Pulmonary artery endothelial cell (primary cell): ENCODE results near the gene TBC1D22A. TPM values are rescaled to one million over a fixed set of nuclear protein-coding genes. Genes with fewer than 3 reads are reported as not detected.

Experiments
- DNase-seq: peaks from one replicate; pipeline ENCODE4 v3.0.0-alpha.2; 2011; ENCODE audit warnings: low read depth, low spot score
- total RNA-seq: library from RNA; depleted of rRNA; stranded (reverse); fragments of >200 nt; gene quantifications from 2 replicates; pipeline ENCODE4 v1.2.3, GENCODE V29; 2014

TBC1D22A gene
- total RNA-seq, 1 donor from 2014 or later: 17.4 TPM

DNA sequence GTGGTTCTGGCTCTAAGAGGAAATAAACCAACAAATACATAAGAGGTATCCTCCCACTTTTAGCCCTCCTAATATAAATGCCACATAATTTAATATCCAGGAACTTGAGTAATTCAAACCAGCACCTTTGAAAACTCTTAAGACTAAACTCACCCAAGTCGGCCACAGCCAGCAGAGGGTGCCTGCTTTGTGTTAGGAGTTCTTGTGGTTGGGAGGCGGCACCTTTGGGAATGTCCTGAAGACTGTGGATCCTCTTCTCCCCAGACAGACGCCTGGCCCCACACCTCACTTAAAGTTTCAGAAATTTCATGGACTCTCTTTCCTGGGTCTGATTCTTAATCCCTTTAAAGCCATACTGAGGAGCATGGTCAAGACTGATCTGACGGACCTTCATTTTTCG is 169.0 kb downstream of the TBC1D22A start:
- DNase-seq: no peak

DNA sequence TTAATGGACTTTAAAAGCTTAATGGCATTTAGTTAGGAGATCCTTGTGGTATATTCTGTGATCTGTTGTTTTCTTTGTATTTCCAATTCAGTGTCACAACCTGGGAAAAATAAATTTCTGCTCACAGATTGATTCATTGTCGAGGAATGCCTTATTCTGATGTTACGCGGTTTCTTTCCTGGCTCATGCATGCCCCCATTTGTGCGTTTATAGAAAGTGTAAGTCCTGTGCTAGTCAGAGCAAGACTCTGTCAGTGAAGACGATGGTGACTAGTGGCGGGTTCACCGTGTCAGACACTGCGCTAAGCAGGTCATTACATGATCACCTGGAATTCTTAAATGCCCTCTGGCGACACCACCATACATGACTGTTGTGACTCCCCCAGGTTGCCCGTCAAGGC is 169.4 kb downstream of the TBC1D22A start:
- DNase-seq: no peak

DNA sequence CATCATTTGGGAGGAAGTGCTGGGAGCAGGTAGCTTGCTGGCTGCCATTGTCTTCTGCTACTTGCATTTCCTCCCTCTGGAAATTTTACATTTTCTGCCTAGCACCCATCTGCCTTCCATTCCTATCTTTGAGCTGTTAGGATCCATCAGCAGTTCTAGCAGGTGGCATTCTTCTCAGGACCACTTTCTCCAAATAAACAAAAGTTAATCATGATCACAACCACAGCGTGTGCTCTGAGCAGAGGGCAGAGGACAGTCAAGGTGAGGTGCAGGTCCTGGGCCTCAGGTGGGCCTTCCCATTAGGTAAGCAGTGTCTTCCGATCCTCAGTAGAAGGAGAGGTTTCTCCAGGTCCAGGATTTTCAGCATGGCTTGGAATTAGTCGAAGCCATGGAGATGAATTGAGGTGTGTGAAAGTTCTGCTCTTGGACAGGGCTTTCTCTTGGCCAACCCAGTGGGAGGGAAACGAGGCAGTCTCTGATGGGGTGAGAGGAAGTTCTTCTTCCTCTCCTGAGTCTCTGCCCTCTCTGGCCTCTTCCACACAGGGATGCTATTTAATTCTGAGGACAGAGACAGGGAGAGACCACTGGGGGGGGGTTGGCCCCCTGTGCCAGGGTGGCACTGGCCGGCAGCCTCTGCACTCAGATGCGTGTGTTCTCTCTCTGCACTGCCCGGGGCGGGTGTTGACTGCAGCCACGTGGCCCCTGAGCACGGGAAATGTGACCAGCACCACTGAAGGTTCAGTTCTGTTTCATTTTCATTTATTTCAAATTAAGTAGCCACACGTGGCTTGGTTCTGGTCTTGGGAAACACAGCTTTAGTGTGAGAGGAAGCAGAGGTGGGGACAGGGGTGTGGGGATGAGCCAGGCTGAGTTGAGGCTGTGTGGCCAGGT is 170.8 kb downstream of the TBC1D22A start:
- no peak for DNase-seq

DNA sequence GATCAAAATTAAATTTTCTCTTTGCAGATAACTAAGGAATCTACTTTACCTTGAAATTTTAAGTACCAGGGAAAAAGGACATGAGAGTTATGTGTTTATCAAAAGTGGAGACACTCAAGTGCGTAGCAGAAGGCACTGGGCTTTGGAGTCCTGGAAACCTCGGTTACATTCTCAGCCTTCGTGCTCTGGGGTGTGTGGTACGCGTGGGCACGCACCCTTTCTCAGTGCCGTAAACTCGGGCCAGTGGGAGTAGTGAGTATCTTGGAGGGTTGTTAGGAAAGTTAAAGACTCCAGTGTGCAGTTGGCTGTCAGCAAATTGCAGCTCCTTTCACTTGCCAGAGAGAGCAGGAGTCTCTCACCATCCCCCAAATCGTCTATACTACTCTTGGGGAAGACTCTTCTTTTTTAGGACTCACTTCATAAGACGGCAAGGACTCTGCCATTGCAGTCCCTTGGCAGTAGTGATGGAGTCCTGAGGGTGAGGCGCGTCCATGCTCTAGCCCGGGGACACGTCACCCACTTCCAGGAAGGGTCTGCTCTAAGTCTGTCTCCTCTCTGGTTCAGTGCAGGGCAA is 171.8 kb downstream of the TBC1D22A start:
- no peak for DNase-seq

DNA sequence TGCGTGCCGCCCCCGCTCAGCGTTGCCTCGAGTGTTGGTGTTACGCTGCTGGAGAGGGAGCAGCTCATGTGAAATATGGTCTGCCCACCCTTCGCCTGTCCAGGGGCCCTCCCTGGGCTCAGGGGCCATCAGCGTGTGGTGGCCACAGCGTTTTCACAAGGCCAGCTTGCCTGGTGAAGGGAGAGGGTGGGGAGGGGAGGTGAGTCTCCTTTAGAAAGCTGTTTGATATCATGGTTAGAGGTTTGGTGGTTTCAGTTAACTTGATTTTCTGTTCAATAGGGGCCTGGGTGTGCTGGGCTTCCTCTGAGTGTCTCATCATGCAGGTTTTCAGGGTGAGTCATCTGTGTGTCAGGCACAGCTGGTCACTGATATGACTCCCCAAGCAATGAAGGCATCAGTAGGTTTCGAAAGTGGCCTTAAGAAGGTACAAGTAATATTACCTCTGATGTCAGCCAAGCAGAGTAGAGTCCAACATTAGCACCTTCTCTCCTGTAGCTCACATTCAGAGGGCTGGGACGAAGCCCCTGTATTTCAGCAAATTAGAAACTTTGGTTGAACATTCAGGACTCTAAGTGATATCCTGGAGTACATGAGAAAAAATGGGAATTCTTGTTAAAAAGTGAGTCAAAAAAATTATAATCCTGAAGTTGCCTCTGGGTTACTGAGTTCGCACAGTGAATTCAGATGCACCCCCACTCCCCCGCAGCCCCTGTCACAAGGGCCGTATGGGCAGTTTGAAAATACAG is 172.5 kb downstream of the TBC1D22A start:
- peak; percentile 67 for DNase-seq

DNA sequence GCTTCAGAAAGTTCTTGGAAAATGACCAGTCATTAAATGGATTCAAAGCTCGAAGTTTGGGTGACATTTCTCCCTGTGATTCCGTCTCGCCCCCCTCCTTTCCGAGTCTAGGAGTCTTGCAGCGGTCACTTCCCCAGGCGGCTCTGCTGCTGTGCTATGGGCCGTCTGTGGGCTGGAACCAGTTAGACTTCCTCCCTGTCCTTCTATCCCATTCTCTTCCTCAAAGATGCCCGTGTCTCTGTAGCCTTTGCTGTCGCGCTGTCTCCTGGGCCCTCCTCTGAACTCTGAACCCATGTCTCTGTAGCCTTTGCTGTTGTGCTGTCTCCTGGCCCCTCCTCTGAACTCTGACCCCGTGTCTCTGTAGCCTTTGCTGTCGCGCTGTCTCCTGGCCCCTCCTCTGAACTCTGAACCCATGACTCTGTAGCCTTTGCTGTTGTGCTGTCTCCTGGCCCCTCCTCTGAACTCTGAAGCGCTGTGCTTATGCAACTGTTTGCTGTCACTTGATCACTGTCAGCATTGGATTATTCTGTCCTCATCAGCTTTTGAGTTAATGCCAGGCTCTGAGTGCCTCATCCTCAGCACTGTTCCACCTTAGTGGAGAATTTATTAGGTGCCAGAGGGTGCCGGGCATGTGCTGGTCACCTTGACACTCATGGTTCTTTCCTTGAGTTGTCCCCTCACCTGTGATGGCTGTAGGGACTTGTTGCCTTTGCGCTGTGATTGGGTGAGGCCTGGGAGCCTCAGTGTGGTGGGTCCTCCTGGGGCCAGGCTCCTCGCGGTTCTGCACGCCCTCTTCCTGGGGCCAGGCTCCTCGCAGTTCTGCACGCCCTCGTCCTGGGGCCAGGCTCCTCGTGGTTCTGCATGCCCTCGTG is 173.3 kb downstream of the TBC1D22A start:
- no peak for DNase-seq

DNA sequence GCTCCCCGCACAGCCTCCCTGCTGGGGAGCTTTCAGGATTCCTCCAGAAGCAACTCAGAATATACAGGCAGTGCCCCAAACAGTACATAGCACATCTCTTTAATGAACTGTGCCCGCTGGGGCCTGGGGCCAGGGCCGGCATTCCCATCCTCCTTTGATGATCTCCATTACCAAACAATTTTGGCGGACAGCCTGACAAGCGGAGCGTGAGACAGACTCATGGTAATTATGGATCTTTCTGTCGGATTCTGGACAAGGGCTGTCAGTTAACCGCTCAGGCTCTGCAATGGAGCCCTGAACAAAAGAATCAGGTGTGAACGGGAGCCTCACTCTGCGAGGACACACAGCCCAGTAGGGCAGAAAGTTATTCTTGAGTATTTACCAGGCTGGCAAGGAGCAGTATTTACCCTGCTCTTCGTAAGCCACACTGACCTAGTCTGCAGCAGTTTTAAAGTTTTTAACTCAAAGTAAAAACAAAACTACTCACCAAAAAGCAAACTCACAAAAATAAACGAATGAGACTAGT is 174.0 kb downstream of the TBC1D22A start:
- no peak for DNase-seq

DNA sequence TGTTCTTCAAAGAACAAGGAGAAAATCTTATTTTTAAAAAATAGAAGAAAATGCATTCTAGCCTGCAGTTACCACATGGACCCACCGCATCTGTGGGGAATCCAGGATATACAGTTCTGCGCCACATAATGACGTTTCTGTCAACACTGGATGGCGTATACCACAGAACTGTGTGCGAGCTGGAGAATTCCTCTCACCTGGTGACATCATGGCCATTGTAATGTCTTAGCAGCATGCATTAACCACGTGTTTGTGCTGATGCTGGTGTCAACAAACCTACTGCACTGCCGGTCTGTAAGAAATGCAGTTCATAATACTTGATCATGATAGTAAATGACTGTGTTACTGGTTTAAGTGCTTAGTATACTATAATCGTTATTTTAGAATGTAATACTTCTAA is 174.7 kb downstream of the TBC1D22A start:
- no peak for DNase-seq

DNA sequence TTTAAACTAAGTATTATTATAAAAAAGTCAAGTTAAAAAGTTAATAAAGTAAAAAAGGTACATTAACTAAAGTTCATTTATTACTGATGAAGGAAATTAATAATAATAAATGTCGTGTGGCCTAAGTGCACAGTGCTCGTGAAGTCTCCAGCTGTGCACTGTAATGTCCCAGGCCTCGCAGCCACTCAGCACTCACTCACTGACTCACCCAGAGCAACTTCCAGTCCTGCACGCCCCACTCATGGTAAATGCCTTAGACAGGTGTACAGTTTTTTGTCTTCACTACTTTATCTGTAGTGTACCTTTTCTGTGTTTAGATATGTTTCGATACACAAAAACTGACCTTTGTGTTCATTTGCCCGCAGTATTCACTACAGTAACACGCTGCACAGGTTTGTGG is 175.5 kb downstream of the TBC1D22A start:
- DNase-seq: no peak

DNA sequence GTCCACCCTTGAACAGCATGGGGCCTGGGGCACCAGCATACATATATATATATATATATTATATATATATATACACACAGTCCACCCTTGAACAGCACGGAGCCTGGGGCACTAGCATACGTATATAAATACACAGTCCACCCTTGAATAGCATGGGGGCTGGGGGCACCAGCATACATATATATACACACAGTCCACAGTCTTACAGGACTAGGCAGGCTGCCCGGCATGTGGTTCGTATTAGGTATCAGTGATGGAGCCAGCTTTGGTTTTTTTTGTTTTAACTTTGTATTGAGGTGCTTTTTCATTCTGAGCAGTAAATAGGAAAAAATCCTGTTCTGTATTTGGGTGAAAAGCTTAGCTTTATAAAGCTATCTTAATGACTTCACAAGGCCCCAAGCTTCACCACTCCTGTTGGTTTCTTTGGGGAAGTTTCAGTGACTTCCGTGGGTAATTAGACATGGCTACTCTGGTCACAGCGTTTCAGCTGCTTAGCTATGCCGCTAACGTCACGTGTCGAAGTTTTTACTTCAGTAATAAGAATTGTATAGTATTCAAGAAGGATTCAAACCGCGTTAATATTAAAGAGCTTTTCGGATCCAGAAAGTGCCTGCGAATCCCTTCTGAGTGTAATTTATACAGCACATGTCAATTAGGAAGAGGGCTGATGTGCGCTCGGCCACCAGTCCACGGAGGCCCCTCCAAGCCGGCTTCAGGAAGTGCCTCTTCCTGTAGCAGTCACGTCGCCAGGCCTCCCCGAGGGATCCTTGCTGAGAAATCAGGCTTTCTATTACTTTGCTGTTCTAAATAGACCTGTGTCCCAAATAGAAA is 179.7 kb downstream of the TBC1D22A start:
- no peak for DNase-seq

DNA sequence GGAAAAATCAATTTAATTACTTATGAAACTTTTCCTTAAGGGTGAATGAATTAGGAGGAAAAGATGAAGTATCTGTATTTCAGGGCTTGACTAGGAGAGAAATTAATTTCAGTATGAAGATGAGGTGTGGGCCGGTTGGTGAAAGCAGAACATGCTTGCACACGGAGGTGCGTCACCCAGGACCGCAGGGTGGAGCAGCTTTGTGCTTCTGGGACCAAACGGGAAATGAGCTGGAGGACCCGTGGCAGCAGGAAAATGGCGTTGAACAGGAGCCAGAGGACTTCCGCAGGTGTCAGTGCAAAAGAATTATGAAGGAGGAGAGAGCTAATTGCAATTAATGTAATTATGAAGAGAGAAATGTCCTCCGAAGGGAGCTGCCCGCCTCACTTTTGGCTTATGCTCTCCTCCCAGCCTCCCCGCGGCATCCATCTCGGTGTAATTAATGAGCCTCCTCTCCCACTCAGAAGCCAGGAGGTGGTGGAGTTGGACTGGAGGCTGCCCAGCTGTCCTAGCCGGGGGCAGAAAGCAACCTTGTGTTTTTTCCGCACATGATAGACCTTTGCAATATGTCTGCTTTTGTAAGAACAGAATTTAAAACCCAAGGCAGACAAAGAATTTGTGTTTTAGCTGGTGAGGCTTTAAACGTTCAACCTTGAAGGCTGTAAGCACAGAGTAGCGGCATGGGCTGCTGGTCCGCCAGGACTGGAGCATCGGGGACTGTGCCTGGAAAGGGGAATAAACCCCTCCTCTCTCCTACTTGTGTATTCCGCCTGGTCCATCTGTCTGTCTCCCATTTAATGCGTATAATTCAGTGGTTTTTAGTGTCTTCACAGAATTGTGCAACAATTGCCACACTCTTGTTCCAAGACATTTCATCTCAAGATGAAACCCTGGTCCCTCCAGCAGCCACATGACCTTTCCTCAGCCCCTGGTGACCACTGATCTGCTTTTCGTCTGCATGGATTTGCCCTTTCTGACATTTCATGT is 180.6 kb downstream of the TBC1D22A start:
- DNase-seq: no peak

DNA sequence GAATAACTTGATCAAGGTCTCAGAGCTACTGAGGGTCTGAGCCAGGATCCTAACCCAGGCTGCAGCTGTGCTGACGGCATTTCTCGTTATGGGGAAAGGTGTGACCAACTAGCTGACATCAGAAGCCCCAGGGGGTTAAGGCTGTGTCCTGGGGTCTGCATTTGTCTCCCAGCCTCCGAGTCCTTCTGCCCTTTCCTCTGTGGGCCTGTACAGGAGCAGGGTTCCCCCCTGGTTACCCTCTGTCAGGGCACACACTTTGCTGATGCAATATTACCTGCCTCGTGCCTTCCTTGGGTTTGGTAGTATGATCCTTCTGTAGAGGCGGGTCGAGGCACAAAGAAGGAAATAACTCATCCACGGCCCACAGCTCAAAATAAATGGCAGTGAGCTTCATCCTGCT is 183.0 kb downstream of the TBC1D22A start:
- no peak for DNase-seq

DNA sequence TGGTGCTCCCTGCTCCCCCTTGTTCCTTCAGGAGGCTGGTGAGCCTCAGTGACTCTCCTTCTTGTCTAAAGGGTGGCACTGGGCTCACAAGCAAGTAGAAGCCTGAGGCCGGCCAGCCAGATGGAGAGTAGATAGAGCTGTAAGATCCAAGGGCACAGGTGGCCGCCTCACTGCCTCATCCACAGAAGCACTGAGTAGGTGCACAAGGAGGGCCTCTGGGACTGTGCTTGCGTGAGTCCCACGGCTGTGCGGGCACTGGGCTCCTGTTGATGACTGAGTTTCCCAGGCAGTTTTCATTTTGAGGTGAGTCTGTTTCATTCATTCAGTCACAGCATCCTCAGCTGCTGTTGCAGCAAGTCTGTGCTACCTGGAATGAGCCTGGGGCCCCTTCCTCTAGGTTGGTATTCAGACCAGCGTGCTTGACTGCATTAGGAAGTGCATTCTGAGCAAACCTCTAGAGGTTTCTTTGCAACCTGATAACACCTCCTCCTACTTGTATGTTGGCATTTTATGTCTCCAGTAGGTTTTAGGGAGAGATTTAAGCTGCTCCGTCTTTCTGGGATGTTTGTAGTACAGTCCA is 184.0 kb downstream of the TBC1D22A start:
- no peak for DNase-seq

DNA sequence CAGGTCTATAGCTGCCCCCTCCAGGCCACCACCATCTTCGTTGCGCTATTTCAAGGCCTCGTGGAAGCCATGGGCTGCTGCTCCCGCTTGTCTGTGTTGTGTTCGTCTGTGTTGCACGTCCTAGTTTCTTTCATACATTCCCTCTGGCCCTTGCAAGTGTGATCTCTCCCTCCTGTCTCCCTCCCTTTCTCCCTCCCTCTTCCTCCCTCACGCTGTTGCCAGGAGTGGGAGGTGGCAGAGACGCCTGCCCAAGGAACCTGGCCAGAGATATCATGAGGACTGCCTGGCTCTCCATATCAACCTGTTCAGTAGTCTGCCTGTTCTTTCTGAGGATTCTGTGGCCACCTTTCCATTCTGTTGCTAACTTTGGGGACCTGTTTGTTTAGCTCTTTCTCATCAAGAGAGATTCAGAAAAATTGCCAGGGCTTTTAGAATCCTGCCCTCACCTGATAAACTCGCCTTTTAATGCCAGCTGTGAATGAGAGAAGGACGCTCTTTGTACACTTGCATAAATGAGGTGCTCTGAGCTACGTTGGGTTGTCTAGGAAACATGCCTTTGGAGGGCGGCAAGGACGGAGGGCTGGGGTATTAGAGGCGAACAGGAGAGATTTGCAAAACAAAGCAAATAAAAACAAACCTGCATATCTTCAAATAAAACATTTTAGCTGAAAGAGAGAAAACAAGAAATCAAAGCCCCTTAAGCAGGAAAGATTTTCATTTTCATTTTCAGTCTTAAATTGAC is 185.2 kb downstream of the TBC1D22A start:
- no peak for DNase-seq

DNA sequence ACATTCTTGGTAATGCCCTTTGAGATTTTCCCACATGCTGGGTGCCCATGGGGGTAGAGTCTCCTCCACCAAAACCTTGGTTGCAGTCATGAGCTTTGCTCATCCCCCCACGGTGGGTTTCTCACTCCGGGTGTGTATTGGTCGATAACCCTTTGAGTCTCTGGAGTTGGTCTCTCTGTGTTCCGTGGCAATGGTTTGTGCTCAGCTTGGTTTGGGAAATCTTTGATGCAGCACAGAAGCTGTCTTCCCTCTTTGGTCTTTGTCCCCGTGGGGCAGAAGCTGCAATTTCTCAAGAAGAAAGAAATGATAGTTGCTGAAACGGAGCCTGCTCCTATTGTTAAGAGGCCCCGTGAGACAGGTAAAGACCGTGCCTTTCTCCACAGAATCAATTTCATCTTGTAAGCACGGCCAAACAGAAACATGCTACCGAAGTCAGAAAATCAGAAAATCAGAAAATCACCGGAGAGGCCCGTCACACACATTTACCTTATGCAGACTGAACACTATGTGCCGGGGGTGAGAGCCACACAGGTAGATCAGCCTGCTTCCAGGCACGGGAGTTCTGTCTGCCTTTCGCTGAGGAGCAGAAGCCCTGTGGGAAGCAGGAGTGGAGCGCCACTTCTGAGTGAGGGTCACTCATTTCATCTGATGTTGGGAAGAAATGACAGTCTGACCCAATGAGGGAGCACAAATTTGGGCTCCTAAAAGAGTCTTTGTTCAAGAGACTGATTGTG is 186.1 kb downstream of the TBC1D22A start:
- no peak for DNase-seq

DNA sequence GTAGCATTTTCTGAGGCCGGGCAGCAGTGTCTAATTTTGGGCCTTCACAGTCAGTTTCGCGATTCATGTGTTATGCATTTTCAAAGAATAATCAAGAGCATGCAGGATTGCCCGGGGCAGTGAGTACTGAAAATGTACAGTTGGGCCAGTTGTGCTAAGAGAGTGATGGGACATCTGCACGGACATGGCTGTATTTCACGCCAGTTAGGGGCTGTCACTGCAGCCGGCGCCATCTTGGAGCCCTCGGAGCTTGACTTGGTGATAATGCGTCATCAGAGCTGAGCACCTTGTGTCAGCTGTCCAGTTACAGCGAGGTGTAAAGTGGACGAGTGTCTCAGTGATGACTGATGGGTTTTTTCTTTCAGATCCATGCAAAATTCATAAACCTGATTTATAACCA is 188.9 kb downstream of the TBC1D22A start:
- no peak for DNase-seq

DNA sequence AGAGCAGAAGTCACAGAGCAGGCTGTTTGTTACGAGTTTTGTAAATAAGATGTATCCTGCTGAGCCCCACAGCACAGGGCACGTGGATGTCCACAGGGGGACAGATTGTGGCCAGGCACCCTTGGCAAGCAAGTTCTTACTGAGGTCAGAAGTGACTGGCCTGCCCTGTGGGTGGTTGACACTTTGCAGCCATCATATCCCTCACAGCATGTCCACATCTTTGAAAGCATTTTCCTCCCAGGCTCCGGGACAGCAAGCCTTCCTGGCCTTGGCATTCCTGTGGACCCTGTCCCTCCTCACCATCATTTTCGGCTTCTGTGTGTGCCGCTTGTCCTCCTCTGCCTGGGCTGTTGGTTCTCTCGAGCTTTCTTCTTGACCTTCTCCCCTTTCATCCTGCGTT is 189.5 kb downstream of the TBC1D22A start:
- no peak for DNase-seq
